CD4-positive, alpha-beta T cell (primary cell): ENCODE results near the gene TREML2. TPM values are rescaled to one million over a fixed set of nuclear protein-coding genes. Genes with fewer than 3 reads are reported as not detected.

Experiments used
- ATAC-seq: fragments of 200-7000 bp; cut with Tn5 transposase; one replicate; pipeline ENCODE4 v1.10.0; 2022; ENCODE audit warnings: mild to moderate bottlenecking; ENCODE audit not compliant: poor library complexity
- CTCF ChIA-PET: fragments of 350-600 bp; sonication (Branson Sonifier 250); formaldehyde crosslinking; loops from one replicate; lab custom pipeline; 2021; ENCODE audit warnings: antibody characterized with exemption, inconsistent platforms; lab: Charles Lee
- POLR2A ChIA-PET: fragments of 350-600 bp; sonication (Branson Sonifier 250); formaldehyde crosslinking; loops from one replicate; lab custom pipeline; 2021; ENCODE audit warnings: antibody characterized with exemption, inconsistent platforms; lab: Charles Lee
- DNase-seq, 14 experiments: peaks; one replicate each; pipeline ENCODE4 v3.0.0-alpha.2; 2013 to 2020; ENCODE audit warnings: mixed read lengths in 2 of 14
- H3K27ac ChIP-seq, 2 donors: one replicate each; pipeline versions ENCODE4 v1.5.1 to v1.7.0; 2013; ENCODE audit warnings: low read length in 2 of 2, low read depth in 1 of 2, mild to moderate bottlenecking in 1 of 2
- H3K27me3 ChIP-seq, 2 experiments: 1 replicate in 1 of 2; 2 replicates in 1 of 2; pipeline versions ENCODE4 v1.6.1 to v1.7.0; 2013; ENCODE audit warnings: low read length in 2 of 2, control low read depth in 1 of 2, mild to moderate bottlenecking in 1 of 2, moderate library complexity in 1 of 2; ENCODE audit not compliant: insufficient read depth in 2 of 2, control insufficient read depth in 1 of 2
- H3K36me3 ChIP-seq: one replicate; pipeline ENCODE4 v1.6.1; 2013; ENCODE audit warnings: low read length, control low read depth; ENCODE audit not compliant: insufficient read depth
- H3K4me1 ChIP-seq: one replicate; pipeline ENCODE4 v1.6.1; 2013; ENCODE audit warnings: low read length, control low read depth; ENCODE audit not compliant: insufficient read depth
- H3K4me3 ChIP-seq: one replicate; pipeline ENCODE4 v1.5.1; 2013; ENCODE audit warnings: mild to moderate bottlenecking, low read length, moderate library complexity
- H3K9me3 ChIP-seq, 2 experiments: 1 replicate in 1 of 2; 2 replicates in 1 of 2; pipeline versions ENCODE4 v1.6.1 to v1.7.0; 2013; ENCODE audit warnings: low read length in 2 of 2, mild to moderate bottlenecking in 2 of 2, control low read depth in 1 of 2, moderate library complexity in 1 of 2; ENCODE audit not compliant: control insufficient read depth in 1 of 2, insufficient read depth in 1 of 2
- H3K27ac Mint-ChIP-seq: one replicate; pipeline ENCODE4 v1.8.0; 2020; ENCODE audit warnings: mixed read lengths
- H3K27me3 Mint-ChIP-seq: one replicate; pipeline ENCODE4 v1.8.0; 2021; ENCODE audit warnings: mixed read lengths
- H3K36me3 Mint-ChIP-seq: one replicate; pipeline ENCODE4 v1.8.0; 2021; ENCODE audit warnings: low read depth, mixed read lengths
- H3K4me1 Mint-ChIP-seq: one replicate; pipeline ENCODE4 v1.8.0; 2021; ENCODE audit warnings: low read depth, mixed read lengths
- H3K4me3 Mint-ChIP-seq: one replicate; pipeline ENCODE4 v1.8.0; 2020; ENCODE audit warnings: mild to moderate bottlenecking, mixed read lengths
- H3K9me3 Mint-ChIP-seq: one replicate; pipeline ENCODE4 v1.8.0; 2020; ENCODE audit warnings: mixed read lengths
- CTCF ChIP-seq: fragments of 200-600 bp; IDR thresholded peaks from one replicate; pipeline ENCODE4 v1.8.0; 2022; ENCODE audit warnings: antibody characterized with exemption, mild to moderate bottlenecking
- intact Hi-C, 2 experiments: fragments of 100-400 bp; cut with DNase I in 1 of 2; cut with micrococcal nuclease in 1 of 2; formaldehyde crosslinking; loops; one replicate each; pipeline versions ENCODE4 v1.15.1 to v1.9.0; 2023 to 2025; cut with DNase I, micrococcal nuclease
- total RNA-seq, 174 experiments: library from RNA in 2 of 174; stranded (reverse) in 2 of 174; gene quantifications; one replicate each; pipeline ENCODE4 v1.2.3 and lab custom pipeline; 2021 to 2026

TREML2 gene
- total RNA-seq, 2 experiments from 2014 or later: 0.78 to 0.91 TPM

GRCh38 chr6:41153992-41154625 lies 46.8 kb downstream of the TREML2 start, which contains the start of gene TREML1:
TSS of gene TREML1 (minus strand) at chr6:41154347. CDS start at chr6:41154288, 59 bp downstream.
- intact Hi-C loops: no loop called here
- DNase-seq: no peak
- no peaks in the 10 kb centered on the region for H3K9me3 Mint-ChIP-seq
- H3K27me3 ChIP-seq: no peaks in the 10 kb centered on the region
- H3K4me1 ChIP-seq: no peaks in the 10 kb centered on the region
- no peaks in the 10 kb centered on the region for H3K36me3 Mint-ChIP-seq
- TF ChIP-seq CTCF: no peak
- no peaks in the 10 kb centered on the region for H3K36me3 ChIP-seq
- no peak within 1 kb of the TSS for H3K27ac ChIP-seq
- POLR2A ChIA-PET: no interaction called here
- no peak within 1 kb of the TSS for H3K4me3 ChIP-seq
- H3K4me3 Mint-ChIP-seq: no peak within 1 kb of the TSS
- no peak for ATAC-seq
- no peak within 1 kb of the TSS for H3K27ac Mint-ChIP-seq
- CTCF ChIA-PET: no interaction called here
- peaks cover 4% of the 10 kb centered on the region for H3K27me3 Mint-ChIP-seq
- H3K4me1 Mint-ChIP-seq: no peaks in the 10 kb centered on the region
- H3K9me3 ChIP-seq: no peaks in the 10 kb centered on the region

GRCh38 chr6:41153451-41153850 lies 47.5 kb downstream of the TREML2 start:
- Mint-ChIP-seq H3K27me3 (peaks cover 4% of the 10 kb centered on the region), H3K4me3 (no peak overlapping the region), H3K9me3 (no peaks in the 10 kb centered on the region), H3K4me1 (no peaks in the 10 kb centered on the region), H3K27ac (no peak overlapping the region), H3K36me3 (no peaks in the 10 kb centered on the region)
- ATAC-seq (no peak), DNase-seq (no peak)
- ChIA-PET CTCF (no interaction called here), POLR2A (no interaction called here)
- TF ChIP-seq CTCF: no peak
- Histone ChIP-seq H3K4me3 (no peak overlapping the region), H3K36me3 (no peaks in the 10 kb centered on the region), H3K27ac (no peak overlapping the region), H3K27me3 (no peaks in the 10 kb centered on the region), H3K9me3 (no peaks in the 10 kb centered on the region), H3K4me1 (no peaks in the 10 kb centered on the region)
- intact Hi-C loops: no loop called here

- no peaks in the 10 kb centered on the region for H3K36me3 ChIP-seq
- no peak overlapping the region for H3K27ac ChIP-seq
- Mint-ChIP-seq H3K4me1 (peaks cover 11% of the 10 kb centered on the region), H3K9me3 (no peaks in the 10 kb centered on the region), H3K27ac (no peak overlapping the region), H3K36me3 (peaks cover 5% of the 10 kb centered on the region), H3K27me3 (no peaks in the 10 kb centered on the region), H3K4me3 (no peak overlapping the region)
- intact Hi-C loops: no loop called here
- H3K27me3 ChIP-seq: no peaks in the 10 kb centered on the region
- DNase-seq (no peak), ATAC-seq (no peak)
- no peak for TF ChIP-seq CTCF
- no peaks in the 10 kb centered on the region for H3K9me3 ChIP-seq
- H3K4me3 ChIP-seq: no peak overlapping the region
- ChIA-PET POLR2A (no interaction called here), CTCF (no interaction called here)
- H3K4me1 ChIP-seq: peaks cover 3% of the 10 kb centered on the region
Measured at GRCh38 chr6:41150671-41151070, 50.3 kb downstream of the TREML2 start.
